Loucy (cell line): ENCODE data around the gene CDCA3.

ENCODE experiments used
- H2AFZ ChIP-seq: fragments of 200-600 bp; sonication (generic); 2 replicates; pipeline ENCODE4 v1.6.0; 2016; ENCODE audit warnings: antibody characterized with exemption, mild to moderate bottlenecking, low read length, moderate library complexity
- H3F3A ChIP-seq: fragments of 200-600 bp; 2 replicates; pipeline ENCODE4 v1.6.0; 2016; ENCODE audit warnings: antibody characterized with exemption, low read depth, mild to moderate bottlenecking
- H3K27me3 ChIP-seq: fragments of 200-600 bp; sonication (generic); 2 replicates; pipeline ENCODE4 v1.6.1; 2014; ENCODE audit warnings: low read length, mild to moderate bottlenecking; ENCODE audit not compliant: insufficient read depth, poor library complexity, severe bottlenecking
- H3K36me3 ChIP-seq: fragments of 200-600 bp; sonication (generic); 2 replicates; pipeline ENCODE4 v1.6.1; 2016; ENCODE audit warnings: low read length; ENCODE audit not compliant: insufficient read depth
- H3K4me1 ChIP-seq: fragments of 200-600 bp; sonication (generic); 2 replicates; pipeline ENCODE4 v1.5.1; 2014; ENCODE audit warnings: low read length, mild to moderate bottlenecking; ENCODE audit not compliant: insufficient read depth, poor library complexity, severe bottlenecking
- H3K4me2 ChIP-seq: fragments of 200-600 bp; sonication (generic); 2 replicates; pipeline ENCODE4 v1.6.0; 2014; ENCODE audit warnings: antibody characterized with exemption, low read length, low read depth, mild to moderate bottlenecking; ENCODE audit not compliant: poor library complexity, severe bottlenecking
- H3K4me3 ChIP-seq: fragments of 200-600 bp; sonication (generic); 2 replicates; pipeline ENCODE4 v1.5.1; 2014; ENCODE audit warnings: low read length, mild to moderate bottlenecking, mixed read lengths; ENCODE audit not compliant: poor library complexity, severe bottlenecking
- H3K79me2 ChIP-seq: fragments of 200-600 bp; sonication (generic); 2 replicates; pipeline ENCODE4 v1.6.1; 2014; ENCODE audit warnings: low read length; ENCODE audit not compliant: insufficient read depth
- H3K9ac ChIP-seq: fragments of 200-600 bp; sonication (generic); 2 replicates; pipeline ENCODE4 v1.6.0; 2014; ENCODE audit warnings: mild to moderate bottlenecking, low read depth, low read length, moderate library complexity; ENCODE audit not compliant: poor library complexity, severe bottlenecking
- H3K9me2 ChIP-seq: fragments of 200-600 bp; sonication (generic); replicated peaks from 2 replicates; pipeline ENCODE4 v1.6.1; 2016; ENCODE audit warnings: low read depth, low read length, mixed read lengths
- H3K9me3 ChIP-seq: fragments of 200-600 bp; sonication (generic); 2 replicates; pipeline ENCODE4 v1.6.1; 2014; ENCODE audit warnings: mild to moderate bottlenecking, antibody characterized with exemption, low read length, low read depth; ENCODE audit not compliant: insufficient read depth
- H4K20me1 ChIP-seq: fragments of 200-600 bp; sonication (generic); 2 replicates; pipeline ENCODE4 v1.6.0; 2014; ENCODE audit warnings: antibody characterized with exemption, low read length, mild to moderate bottlenecking; ENCODE audit not compliant: insufficient read depth, poor library complexity, severe bottlenecking
- EZH2phosphoT487 ChIP-seq: fragments of 200-600 bp; IDR thresholded peaks from 2 replicates; pipeline ENCODE4 v1.6.1; 2018; ENCODE audit warnings: antibody characterized with exemption, mild to moderate bottlenecking, moderate library complexity, borderline replicate concordance
- TF ChIP-seq, protein P1 (sequence below): fragments of 200-600 bp; sonication (generic); conservative IDR thresholded peaks from 2 replicates; pipeline ENCODE4 v1.5.1; 2014; ENCODE audit warnings: mild to moderate bottlenecking, antibody characterized with exemption, low read length

Gene CDCA3

DNA sequence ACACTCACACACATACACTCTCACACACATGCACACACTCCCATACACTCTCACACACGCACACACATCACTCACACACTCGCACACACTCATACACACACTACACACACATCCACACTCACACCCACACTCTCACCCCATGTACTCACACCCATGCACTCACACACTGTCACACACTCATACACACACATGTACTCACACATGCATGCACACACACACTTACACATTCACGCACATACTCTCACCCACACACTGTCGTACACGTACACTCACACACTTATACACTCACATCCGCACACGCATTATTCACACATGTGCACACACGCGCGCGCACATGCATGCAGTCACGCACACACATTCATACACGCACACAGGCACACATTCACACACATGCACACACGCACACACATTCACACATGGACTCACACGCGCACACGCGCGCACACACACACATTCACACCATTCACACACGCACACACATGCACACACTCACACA is 33.4 kb downstream of the CDCA3 start:
- Histone ChIP-seq H3K9me2 (no peaks in the 10 kb centered on the region), H3K9ac (no peak overlapping the region), H3K4me3 (no peak overlapping the region), H3K79me2 (no peaks in the 10 kb centered on the region), H3K27me3 (no peaks in the 10 kb centered on the region), H2AFZ (no peak overlapping the region), H3K36me3 (no peaks in the 10 kb centered on the region), H3K4me1 (peaks cover 38% of the 10 kb centered on the region), H3K4me2 (no peak overlapping the region), H3K9me3 (no peaks in the 10 kb centered on the region), H4K20me1 (no peaks in the 10 kb centered on the region), H3F3A (no peaks in the 10 kb centered on the region)
- no peak for TF ChIP-seq EZH2phosphoT487

DNA sequence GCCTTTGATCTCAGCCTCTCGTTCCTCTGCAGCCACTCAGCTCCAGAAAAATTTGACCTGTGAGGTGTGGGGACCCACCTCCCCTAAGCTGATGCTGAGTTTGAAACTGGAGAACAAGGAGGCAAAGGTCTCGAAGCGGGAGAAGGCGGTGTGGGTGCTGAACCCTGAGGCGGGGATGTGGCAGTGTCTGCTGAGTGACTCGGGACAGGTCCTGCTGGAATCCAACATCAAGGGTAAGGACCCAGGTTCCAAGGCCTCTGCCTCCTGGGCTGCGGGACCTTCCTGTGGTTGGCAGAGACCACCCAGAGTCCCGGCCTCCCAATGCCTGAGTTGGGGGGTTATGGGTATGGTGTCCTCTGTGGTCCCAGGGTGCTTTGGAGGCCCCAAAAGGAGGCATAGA is 34.0 kb downstream of the CDCA3 start:
- H3K27me3 ChIP-seq = no peaks in the 10 kb centered on the region
- H3K79me2 ChIP-seq = no peaks in the 10 kb centered on the region
- no peak overlapping the region for H3K4me3 ChIP-seq
- H3K9ac ChIP-seq = no peak overlapping the region
- no peaks in the 10 kb centered on the region for H3K9me2 ChIP-seq
- H3K9me3 ChIP-seq = no peaks in the 10 kb centered on the region
- H3K4me2 ChIP-seq = no peak overlapping the region
- H2AFZ ChIP-seq = no peak overlapping the region
- H3F3A ChIP-seq = no peaks in the 10 kb centered on the region
- H3K4me1 ChIP-seq = peaks cover 36% of the 10 kb centered on the region
- H4K20me1 ChIP-seq = no peaks in the 10 kb centered on the region
- TF ChIP-seq EZH2phosphoT487 = no peak
- TF ChIP-seq, protein P1, sequence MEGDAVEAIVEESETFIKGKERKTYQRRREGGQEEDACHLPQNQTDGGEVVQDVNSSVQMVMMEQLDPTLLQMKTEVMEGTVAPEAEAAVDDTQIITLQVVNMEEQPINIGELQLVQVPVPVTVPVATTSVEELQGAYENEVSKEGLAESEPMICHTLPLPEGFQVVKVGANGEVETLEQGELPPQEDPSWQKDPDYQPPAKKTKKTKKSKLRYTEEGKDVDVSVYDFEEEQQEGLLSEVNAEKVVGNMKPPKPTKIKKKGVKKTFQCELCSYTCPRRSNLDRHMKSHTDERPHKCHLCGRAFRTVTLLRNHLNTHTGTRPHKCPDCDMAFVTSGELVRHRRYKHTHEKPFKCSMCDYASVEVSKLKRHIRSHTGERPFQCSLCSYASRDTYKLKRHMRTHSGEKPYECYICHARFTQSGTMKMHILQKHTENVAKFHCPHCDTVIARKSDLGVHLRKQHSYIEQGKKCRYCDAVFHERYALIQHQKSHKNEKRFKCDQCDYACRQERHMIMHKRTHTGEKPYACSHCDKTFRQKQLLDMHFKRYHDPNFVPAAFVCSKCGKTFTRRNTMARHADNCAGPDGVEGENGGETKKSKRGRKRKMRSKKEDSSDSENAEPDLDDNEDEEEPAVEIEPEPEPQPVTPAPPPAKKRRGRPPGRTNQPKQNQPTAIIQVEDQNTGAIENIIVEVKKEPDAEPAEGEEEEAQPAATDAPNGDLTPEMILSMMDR = no peak
- no peaks in the 10 kb centered on the region for H3K36me3 ChIP-seq

DNA sequence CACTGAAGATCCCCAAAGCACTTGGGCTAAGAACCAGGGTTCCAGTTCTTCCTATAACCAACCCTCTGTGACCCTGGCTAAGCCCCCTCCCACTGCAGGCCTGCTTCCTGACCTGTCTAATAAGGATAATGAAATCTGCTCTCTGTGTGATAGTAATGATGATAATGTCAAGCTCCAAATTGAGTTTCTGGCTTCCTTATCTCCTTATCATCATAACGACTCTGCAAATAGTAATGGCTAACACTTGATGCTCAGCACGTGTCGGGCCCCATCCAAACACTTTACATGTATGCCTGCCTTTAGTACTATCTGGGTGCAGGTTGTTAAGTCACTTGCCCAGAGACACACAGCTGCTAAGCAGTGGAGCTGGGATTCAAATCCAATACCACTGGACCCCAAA is 34.5 kb downstream of the CDCA3 start:
- no peaks in the 10 kb centered on the region for H3K79me2 ChIP-seq
- no peaks in the 10 kb centered on the region for H3K9me3 ChIP-seq
- H4K20me1 ChIP-seq = no peaks in the 10 kb centered on the region
- TF ChIP-seq, protein P1 = no peak
- TF ChIP-seq EZH2phosphoT487 = no peak
- H2AFZ ChIP-seq = no peak overlapping the region
- peaks cover 32% of the 10 kb centered on the region for H3K4me1 ChIP-seq
- H3K36me3 ChIP-seq = no peaks in the 10 kb centered on the region
- H3K9me2 ChIP-seq = no peaks in the 10 kb centered on the region
- no peaks in the 10 kb centered on the region for H3F3A ChIP-seq
- peak overlapping the region; percentile 21 for H3K9ac ChIP-seq
- H3K4me3 ChIP-seq = no peak overlapping the region
- H3K27me3 ChIP-seq = no peaks in the 10 kb centered on the region
- no peak overlapping the region for H3K4me2 ChIP-seq

DNA sequence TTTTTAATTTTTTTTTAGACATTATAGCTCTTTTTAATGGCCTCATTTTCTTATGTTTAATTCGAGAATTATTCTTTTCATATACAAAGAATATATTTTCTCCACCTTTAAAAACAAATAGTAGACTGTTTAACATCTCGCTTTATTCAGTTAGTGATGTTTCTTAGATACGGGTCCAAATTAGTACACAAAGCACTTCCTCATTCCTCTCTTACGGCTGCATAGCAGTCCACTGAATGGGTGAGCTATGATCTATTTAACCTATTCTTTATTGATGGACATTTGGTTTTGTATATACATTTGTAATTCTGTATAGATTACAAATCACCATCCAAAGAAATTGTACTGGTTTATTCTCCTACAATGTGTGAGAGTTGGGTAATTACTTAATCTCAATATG is 37.7 kb downstream of the CDCA3 start:
- H3K9me2 ChIP-seq = no peaks in the 10 kb centered on the region
- H2AFZ ChIP-seq = no peak overlapping the region
- H3K4me1 ChIP-seq = peaks cover 10% of the 10 kb centered on the region
- TF ChIP-seq EZH2phosphoT487 = no peak
- TF ChIP-seq, protein P1 = no peak
- no peak overlapping the region for H3K4me3 ChIP-seq
- H3K9me3 ChIP-seq = no peaks in the 10 kb centered on the region
- H3K4me2 ChIP-seq = no peak overlapping the region
- H4K20me1 ChIP-seq = no peaks in the 10 kb centered on the region
- no peak overlapping the region for H3K9ac ChIP-seq
- no peaks in the 10 kb centered on the region for H3F3A ChIP-seq
- H3K79me2 ChIP-seq = no peaks in the 10 kb centered on the region
- no peaks in the 10 kb centered on the region for H3K27me3 ChIP-seq
- no peaks in the 10 kb centered on the region for H3K36me3 ChIP-seq
